Right cardiac atrium (tissue), 5 donors: ENCODE results near the gene CAMTA1. TPM values are rescaled to one million over a fixed set of nuclear protein-coding genes. Genes with fewer than 3 reads are reported as not detected.
A peak's percentile ranks its signal among the peaks of the same experiment; 100 is the strongest.

Experiments
- ATAC-seq, 2 donors: fragments of 200-7000 bp; cut with Tn5 transposase; one replicate each; pipeline versions ENCODE4 v1.8.0 to v1.9.1; 2020; ENCODE audit warnings: moderate library complexity in 2 of 2, mild to moderate bottlenecking in 1 of 2
- DNase-seq, 3 donors: peaks; one replicate each; pipeline ENCODE4 v3.0.0-alpha.2; 2020
- H3K27ac ChIP-seq: one replicate; pipeline ENCODE4 v1.5.1; 2013; ENCODE audit warnings: mild to moderate bottlenecking, low read length, control low read depth, moderate library complexity
- H3K27me3 ChIP-seq: one replicate; pipeline ENCODE4 v1.6.1; 2013; ENCODE audit not compliant: control insufficient read depth, insufficient read depth
- H3K4me1 ChIP-seq: one replicate; pipeline ENCODE4 v1.6.1; 2013; ENCODE audit warnings: low read length; ENCODE audit not compliant: control insufficient read depth, insufficient read depth
- H3K4me3 ChIP-seq: one replicate; pipeline ENCODE4 v1.5.1; 2013; ENCODE audit warnings: low read length, control low read depth
- H3K9me3 ChIP-seq: one replicate; pipeline ENCODE4 v1.6.1; 2013; ENCODE audit warnings: low read length; ENCODE audit not compliant: control insufficient read depth
- WGBS: extraction: QIAGEN DNeasy Blood & Tissue Kit; methylation state at CpG from one replicate; pipeline ENCODE4 v1.1.7; 2013; 5-methylcytosine and 5-hydroxymethylcytosine counted together
- intact Hi-C, 4 donors: fragments of 100-400 bp; cut with DNase I; formaldehyde crosslinking; loops; one replicate each; pipeline versions ENCODE4 v1.11.0 to v1.14.0; 2022 to 2023
- polyA plus RNA-seq: library from polyadenylated mRNA; stranded (reverse); fragments of 200-250 nt; gene quantifications from one replicate; pipeline ENCODE4 v1.2.3, GENCODE V29; 2013
- total RNA-seq, 4 donors: library from RNA; stranded (reverse); fragmentation: NEBNext Ultra II Directional; extraction: Animal tissue kit (Norgen Biotek cat#: 25700); gene quantifications; one replicate each; pipeline ENCODE4 v1.2.1, GENCODE V29; 2021
- donor health status: healthy with polysubstance abuse.
- donor health status: DM: no; HTN: yes; CAD: no.
- donor health status: DM: no; HTN: no; CAD: no.
- donor health status: DM: no; HTN: yes; CAD: no; lungs with severe emphysema.
- donor health status: DM: yes; HTN: yes; CAD: no.

CAMTA1 gene
- total and polyA plus RNA-seq, 5 donors, result 155 to 334 (median 164) TPM

GRCh38 chr1:7185721-7186120 lies 400.5 kb downstream of the CAMTA1 start:
- H3K27me3 ChIP-seq, result no peaks in the 10 kb centered on the region
- intact Hi-C loops, result no loop called here
- H3K4me1 ChIP-seq, result no peaks in the 10 kb centered on the region
- H3K27ac ChIP-seq, result no peak overlapping the region
- H3K4me3 ChIP-seq, result no peak overlapping the region
- no peaks in the 10 kb centered on the region for H3K9me3 ChIP-seq
- WGBS, result 56% methylated on average over 8 of the region's 8 CpGs
- ATAC-seq (no peak), DNase-seq (no peak)

DNA sequence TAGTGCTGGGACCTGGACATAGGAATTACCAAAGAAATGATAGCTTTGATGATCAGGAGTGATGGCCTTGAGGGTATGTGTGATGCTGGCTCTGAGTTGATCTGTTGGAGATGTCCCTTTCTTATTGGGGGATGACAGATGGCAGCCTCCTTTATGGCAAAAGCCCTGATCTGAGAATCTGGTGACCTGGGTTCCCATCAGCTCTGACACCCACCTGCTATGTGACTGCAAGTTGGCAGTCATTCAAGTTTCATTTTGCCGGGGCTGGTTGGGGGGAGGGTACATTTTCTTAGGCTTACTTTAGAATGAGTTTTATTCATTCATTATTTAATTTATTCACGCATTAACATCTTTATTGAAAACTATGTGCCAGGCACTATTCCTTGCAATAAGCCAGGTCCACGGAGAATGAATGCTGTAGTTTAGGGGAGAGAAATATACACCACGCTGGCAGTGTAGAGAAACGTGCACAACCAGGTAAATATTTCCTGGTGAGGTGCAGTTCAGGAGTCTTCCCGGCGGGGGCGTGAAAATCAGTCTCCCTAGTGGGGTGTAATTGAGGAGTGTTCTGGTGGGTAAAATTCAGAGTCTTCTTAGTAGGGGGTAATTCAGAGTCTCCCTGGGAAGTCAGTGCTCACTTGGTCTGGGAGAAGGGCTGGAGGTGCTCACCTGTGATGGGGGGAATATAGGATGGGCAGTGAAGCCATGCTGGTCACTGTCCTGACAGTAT lies 401.3 kb downstream of the CAMTA1 start:
- no peaks in the 10 kb centered on the region for H3K27me3 ChIP-seq
- H3K4me3 ChIP-seq, result no peak overlapping the region
- no peaks in the 10 kb centered on the region for H3K9me3 ChIP-seq
- DNase-seq (no peak), ATAC-seq (no peak)
- no peak overlapping the region for H3K27ac ChIP-seq
- H3K4me1 ChIP-seq, result no peaks in the 10 kb centered on the region
- WGBS, result 57% methylated on average over 8 of the region's 8 CpGs
- intact Hi-C loops, result no loop called here

DNA sequence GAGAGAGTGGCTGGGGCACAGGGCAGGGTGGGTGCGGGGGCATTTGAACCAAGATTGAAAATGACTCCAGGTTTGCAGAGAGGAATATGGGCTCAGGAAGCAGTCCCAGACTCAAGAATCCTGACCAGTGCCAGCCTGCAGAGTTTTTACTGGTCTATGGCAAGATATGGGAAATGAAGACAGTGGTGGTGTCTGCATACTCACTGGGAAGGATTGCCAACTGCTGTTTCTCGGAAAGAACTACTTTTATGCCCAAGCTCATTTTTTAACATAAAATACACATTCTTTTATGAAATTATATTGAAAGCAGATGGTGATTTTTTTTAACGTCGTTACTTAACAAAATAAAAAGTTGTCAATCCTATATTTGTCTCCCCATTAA lies 401.8 kb downstream of the CAMTA1 start:
- H3K27ac ChIP-seq, result no peak overlapping the region
- DNase-seq, result no peak
- WGBS, result 83% methylated on average over 4 of the region's 4 CpGs
- no peaks in the 10 kb centered on the region for H3K27me3 ChIP-seq
- H3K4me1 ChIP-seq, result no peaks in the 10 kb centered on the region
- no peak for ATAC-seq
- intact Hi-C loops, result no loop called here
- no peak overlapping the region for H3K4me3 ChIP-seq
- H3K9me3 ChIP-seq, result no peaks in the 10 kb centered on the region

- DNase-seq (no peak), ATAC-seq (no peak)
- H3K27me3 ChIP-seq, result no peaks in the 10 kb centered on the region
- intact Hi-C loops, result no loop called here
- no peaks in the 10 kb centered on the region for H3K4me1 ChIP-seq
- H3K4me3 ChIP-seq, result no peak overlapping the region
- H3K9me3 ChIP-seq, result no peaks in the 10 kb centered on the region
- 93% methylated on average over 3 of the region's 3 CpGs for WGBS
- no peak overlapping the region for H3K27ac ChIP-seq
Observed at GRCh38 chr1:7190261-7190660, 405.0 kb downstream of the CAMTA1 start.

DNA sequence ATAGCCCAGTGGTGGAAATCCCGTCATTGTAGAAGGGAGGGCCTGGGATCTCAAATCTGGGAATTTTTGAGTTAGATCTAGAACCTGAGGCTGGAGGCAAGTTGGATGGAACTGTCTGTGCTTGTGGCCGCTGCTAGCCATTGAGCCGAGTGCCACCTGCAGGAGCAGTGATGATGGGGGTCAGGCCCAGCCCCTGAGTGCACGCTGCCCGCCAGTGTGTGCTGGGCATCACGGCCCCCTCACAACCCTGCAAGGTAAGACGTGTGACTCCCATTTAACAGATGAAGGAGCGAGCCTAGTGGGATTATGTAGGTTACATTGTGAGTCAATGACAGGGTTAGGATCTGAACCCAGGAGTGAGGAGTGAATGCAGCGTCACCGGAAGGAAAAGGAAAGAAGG lies 407.2 kb downstream of the CAMTA1 start:
- H3K9me3 ChIP-seq, result no peaks in the 10 kb centered on the region
- H3K27ac ChIP-seq, result no peak overlapping the region
- ATAC-seq, result no peak
- no peak for DNase-seq
- no peaks in the 10 kb centered on the region for H3K4me1 ChIP-seq
- no peaks in the 10 kb centered on the region for H3K27me3 ChIP-seq
- H3K4me3 ChIP-seq, result no peak overlapping the region
- intact Hi-C loops, result no loop called here
- WGBS, result 95% methylated on average over 10 of the region's 10 CpGs

DNA sequence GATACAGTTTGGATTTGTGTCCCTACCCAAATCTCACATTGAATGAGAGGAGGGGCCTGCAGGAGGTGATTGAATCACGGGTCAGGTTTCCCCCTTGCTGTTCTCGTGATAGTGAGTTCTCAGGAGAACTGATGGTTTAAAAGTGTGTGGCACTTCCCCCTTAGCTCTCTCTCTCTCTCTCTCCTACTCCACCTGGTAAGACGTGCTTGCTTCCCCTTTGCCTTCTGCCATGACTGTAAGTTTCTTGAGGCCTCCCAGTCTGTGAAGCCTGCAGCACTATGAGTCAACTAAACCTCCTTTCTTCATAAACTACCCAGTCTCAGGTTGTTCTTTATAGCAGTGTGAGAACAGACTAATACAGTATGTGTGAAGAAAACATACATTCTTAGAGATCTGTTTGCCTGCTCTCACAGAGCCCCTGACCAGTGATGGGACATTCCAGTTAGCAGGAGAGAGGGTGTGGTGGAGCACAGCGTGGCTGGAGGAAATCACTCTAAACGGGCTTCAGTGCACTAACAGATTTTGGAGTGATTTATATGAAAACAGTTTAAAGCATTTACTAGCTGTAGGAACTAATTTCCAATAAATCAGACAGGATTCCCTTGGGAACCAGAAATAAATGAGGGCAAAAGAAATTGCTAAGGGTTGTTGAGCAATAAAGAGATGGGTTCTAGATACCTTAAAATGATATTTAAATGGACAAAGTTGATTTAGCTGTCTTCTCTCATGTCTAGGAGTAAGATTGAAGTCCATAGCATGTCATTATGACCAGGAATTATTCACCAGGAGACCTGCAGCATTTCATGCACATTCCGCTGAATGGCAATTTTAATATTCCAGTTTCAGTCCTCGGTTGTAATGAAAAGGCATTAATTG lies 411.0 kb downstream of the CAMTA1 start:
- ATAC-seq (no peak), DNase-seq (no peak)
- intact Hi-C loops, result no loop called here
- 60% methylated on average over 7 of the region's 7 CpGs for WGBS
- no peaks in the 10 kb centered on the region for H3K27me3 ChIP-seq
- H3K9me3 ChIP-seq, result no peaks in the 10 kb centered on the region
- no peak overlapping the region for H3K27ac ChIP-seq
- no peaks in the 10 kb centered on the region for H3K4me1 ChIP-seq
- no peak overlapping the region for H3K4me3 ChIP-seq

DNA sequence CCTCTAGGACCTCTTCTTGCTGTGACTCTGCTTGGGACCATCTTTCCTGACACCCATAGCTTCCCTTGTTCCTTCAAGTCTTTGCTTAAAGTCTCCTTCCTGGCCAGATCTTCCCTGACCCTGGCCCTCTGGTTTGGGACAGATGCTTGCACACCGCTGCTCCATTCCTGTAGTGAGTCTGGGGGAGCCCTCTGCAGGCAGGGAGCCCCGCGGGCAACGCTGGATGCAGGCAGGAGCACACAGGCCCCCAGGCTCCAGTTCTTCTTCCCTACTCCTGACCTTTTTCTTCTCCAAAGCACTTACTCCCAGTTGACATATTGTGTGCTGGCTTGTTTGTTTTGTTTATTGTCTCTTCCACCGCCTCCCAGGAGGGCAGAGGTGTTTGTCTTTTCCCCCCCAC lies 413.4 kb downstream of the CAMTA1 start:
- H3K27me3 ChIP-seq, result no peaks in the 10 kb centered on the region
- 83% methylated on average over 5 of the region's 5 CpGs for WGBS
- DNase-seq, result no peak
- no peak overlapping the region for H3K4me3 ChIP-seq
- H3K27ac ChIP-seq, result no peak overlapping the region
- H3K9me3 ChIP-seq, result no peaks in the 10 kb centered on the region
- H3K4me1 ChIP-seq, result no peaks in the 10 kb centered on the region
- ATAC-seq, result no peak
- intact Hi-C loops, result no loop called here

- no peaks in the 10 kb centered on the region for H3K27me3 ChIP-seq
- no peak overlapping the region for H3K4me3 ChIP-seq
- intact Hi-C loops, result no loop called here
- no peaks in the 10 kb centered on the region for H3K9me3 ChIP-seq
- DNase-seq, result no peak
- WGBS, result 59% methylated on average over 27 of the region's 27 CpGs
- no peaks in the 10 kb centered on the region for H3K4me1 ChIP-seq
- H3K27ac ChIP-seq, result no peak overlapping the region
- no peak for ATAC-seq
Observed at GRCh38 chr1:7199077-7199779, 414.0 kb downstream of the CAMTA1 start.

DNA sequence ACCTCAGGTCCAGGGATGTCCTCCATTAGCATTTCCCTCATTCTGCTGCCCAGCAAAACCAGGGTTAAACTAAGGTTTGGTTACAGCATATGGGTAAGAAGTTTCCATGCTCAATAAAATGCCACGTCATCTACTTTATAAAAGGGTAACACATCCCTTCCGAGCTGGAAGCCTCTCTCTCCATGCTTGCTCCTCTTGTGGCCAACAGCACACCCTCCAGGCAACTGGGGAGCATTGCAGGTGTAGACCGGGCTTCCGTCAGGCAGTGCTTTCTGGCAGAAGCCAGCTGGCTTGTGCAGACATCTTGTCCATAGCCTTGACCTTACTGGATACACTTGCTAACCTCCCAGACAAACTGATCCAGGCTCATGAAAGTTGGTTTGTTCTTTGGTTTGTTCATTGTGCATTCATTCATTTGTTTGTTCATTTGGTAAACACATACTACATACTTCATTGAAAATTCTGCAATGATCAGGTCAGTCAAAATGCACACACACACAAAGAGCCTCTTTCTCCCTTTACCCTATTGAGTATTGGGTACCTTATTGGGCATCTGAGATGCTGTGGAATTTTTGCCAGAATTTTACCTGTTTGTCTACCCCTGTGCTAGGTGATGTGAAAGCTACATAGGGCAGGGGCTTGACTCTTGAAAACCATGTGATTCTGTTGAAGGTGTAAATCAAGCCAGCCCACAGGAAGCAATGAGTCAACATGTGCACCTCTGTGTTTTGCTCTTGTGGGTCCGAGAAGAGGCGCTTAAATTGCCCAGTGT lies 422.8 kb downstream of the CAMTA1 start:
- intact Hi-C loops, result loop anchor here (5.0 to 10.0 kb wide), 4 partner anchors 163 to 483 kb away; no protein-coding TSS in a partner anchor
- Histone ChIP-seq H3K4me3 (no peak overlapping the region), H3K9me3 (no peaks in the 10 kb centered on the region), H3K4me1 (no peaks in the 10 kb centered on the region), H3K27me3 (no peaks in the 10 kb centered on the region), H3K27ac (no peak overlapping the region)
- 27% methylated on average over 6 of the region's 6 CpGs for WGBS
- DNase-seq (no peak), ATAC-seq (peak; percentile 52 to 74)

DNA sequence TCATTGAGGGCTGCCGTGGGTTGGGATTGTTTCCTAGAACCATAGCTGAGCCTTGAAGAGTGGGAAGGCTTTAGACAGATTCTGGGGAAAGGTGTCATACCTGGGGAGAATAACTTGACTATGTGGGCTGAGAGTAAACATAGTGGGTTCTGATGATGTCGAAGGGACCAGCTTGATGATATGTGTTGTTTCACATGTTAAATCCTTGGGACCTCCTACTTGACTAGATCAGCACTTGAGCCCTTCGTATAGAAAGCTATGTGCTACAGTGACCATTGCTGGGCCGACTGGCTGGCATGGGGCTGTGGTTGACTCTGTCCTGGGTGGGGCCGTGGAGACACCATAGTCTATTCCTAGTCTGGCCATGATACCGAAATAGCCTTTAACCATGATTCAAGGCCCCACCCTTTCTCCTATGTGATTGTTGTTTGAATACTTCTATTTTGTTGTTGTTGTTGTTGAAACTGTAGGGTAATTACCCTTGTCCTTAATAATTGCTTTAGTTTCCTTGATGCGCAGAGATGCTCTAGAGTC lies 423.5 kb downstream of the CAMTA1 start:
- Histone ChIP-seq H3K27ac (no peak overlapping the region), H3K9me3 (no peaks in the 10 kb centered on the region), H3K4me3 (no peak overlapping the region), H3K27me3 (no peaks in the 10 kb centered on the region), H3K4me1 (no peaks in the 10 kb centered on the region)
- WGBS, result 82% methylated on average over 7 of the region's 7 CpGs
- DNase-seq (no peak), ATAC-seq (no peak)
- intact Hi-C loops, result loop anchor here (5.0 to 10.0 kb wide), 4 partner anchors 164 to 484 kb away; no protein-coding TSS in a partner anchor
